ENCODE data around the gene DNMT3A. TPM values are rescaled to one million over a fixed set of nuclear protein-coding genes. Genes with fewer than 3 reads are reported as not detected.

DNMT3A gene
- total RNA-seq, 1 experiment from 2014 or later = 215 TPM

DNA sequence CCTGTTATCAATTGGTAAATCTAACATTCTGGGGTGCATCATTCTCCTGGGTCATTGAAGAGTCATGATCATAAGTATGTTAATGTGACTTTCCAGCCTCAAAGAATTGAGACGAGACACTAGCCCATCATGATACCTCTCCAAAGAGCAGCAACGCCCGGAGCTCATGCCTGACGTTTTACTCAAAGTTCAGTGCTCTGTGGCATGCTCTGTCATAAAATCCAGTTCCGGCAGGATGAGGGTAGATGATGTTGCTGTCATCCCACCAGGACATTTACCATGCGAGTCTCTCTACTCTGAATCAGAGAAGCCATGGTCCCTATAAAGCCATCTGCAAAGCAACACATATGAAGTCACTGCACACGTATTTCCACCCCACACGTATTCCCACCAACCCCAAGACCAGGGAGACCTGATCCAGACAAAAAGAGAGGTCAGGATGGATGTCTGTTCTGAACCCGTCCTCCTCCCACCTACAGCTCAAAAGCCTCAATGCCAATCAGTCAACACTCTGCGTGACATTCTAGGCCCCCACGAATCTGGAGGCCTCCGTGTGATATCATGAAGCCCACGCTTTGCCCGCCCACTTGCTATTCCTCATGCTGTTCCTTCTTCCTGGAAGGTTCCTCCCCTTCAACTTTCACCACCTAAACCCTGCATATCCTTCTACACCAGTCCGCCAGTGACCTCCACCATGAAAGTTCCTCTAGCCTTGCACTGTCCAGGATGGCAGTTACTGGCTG is 85.8 kb downstream of the DNMT3A start:
- H3K27me3 Mint-ChIP-seq (ENCODE audit: low read depth) = no peaks in the 10 kb centered on the region; the same call in 1 of the 2 replicates
- H4K91ac ChIP-seq (ENCODE audit: insufficient read length, low read depth, low read length) = no peak overlapping the region
- H3K36me3 Mint-ChIP-seq (ENCODE audit: insufficient read depth in 1 of 3, low read depth in 3 of 3) = peaks cover 27 to 33% (median 30%) of the 10 kb centered on the region in 3 experiments
- H3K4me2 ChIP-seq (ENCODE audit: insufficient read depth, insufficient read length, low read length) = no peak overlapping the region
- no peaks in the 10 kb centered on the region for H3K79me1 ChIP-seq (ENCODE audit: insufficient read depth, low read depth, low read length, poor library complexity, severe bottlenecking)
- H2BK20ac ChIP-seq (ENCODE audit: low read depth, low read length, poor library complexity, severe bottlenecking) = no peak overlapping the region
- TF ChIP-seq, protein P1, sequence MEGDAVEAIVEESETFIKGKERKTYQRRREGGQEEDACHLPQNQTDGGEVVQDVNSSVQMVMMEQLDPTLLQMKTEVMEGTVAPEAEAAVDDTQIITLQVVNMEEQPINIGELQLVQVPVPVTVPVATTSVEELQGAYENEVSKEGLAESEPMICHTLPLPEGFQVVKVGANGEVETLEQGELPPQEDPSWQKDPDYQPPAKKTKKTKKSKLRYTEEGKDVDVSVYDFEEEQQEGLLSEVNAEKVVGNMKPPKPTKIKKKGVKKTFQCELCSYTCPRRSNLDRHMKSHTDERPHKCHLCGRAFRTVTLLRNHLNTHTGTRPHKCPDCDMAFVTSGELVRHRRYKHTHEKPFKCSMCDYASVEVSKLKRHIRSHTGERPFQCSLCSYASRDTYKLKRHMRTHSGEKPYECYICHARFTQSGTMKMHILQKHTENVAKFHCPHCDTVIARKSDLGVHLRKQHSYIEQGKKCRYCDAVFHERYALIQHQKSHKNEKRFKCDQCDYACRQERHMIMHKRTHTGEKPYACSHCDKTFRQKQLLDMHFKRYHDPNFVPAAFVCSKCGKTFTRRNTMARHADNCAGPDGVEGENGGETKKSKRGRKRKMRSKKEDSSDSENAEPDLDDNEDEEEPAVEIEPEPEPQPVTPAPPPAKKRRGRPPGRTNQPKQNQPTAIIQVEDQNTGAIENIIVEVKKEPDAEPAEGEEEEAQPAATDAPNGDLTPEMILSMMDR (conservative IDR thresholded peaks at IDR 0.05) = no peak
- H3K14ac ChIP-seq (ENCODE audit: insufficient read depth, low read length) = no peak overlapping the region
- no peak overlapping the region for H2AFZ ChIP-seq (ENCODE audit: low read length)
- no peak overlapping the region for H3K18ac ChIP-seq (ENCODE audit: insufficient read length, low read depth, low read length)
- H3K56ac ChIP-seq (ENCODE audit: insufficient read length, low read depth, low read length) = no peak overlapping the region
- no peak overlapping the region for H4K8ac ChIP-seq (replicated peaks; ENCODE audit: insufficient read length, low read depth, low read length)
- no CpG with 5 or more reads among the region's 15 CpGs for WGBS (ENCODE audit: extremely low coverage, insufficient read length, low lambda C conversion rate)
- no peak overlapping the region for H3K4ac ChIP-seq (ENCODE audit: low read depth, low read length)
- no peak overlapping the region; a peak in 1 of 5 replicates for H3K4me3 Mint-ChIP-seq
- no peaks in the 10 kb centered on the region for H3K9me3 ChIP-seq (ENCODE audit: control insufficient read depth, low read depth, low read length)
- H4K20me1 ChIP-seq (ENCODE audit: control insufficient read depth, insufficient read depth, insufficient read length) = no peaks in the 10 kb centered on the region
- no peak overlapping the region for H2AK5ac ChIP-seq (ENCODE audit: insufficient read length, low read length)
- H3K27ac Mint-ChIP-seq = no peak overlapping the region
- H4K5ac ChIP-seq (ENCODE audit: insufficient read length, low read depth, low read length) = no peak overlapping the region
- H3K9ac ChIP-seq (ENCODE audit: extremely low read depth, insufficient read length, low read length) = no peak overlapping the region
- H2BK120ac ChIP-seq (ENCODE audit: low read depth, low read length, poor library complexity, severe bottlenecking) = no peak overlapping the region
- H3K9me3 Mint-ChIP-seq = no peaks in the 10 kb centered on the region; a peak in 1 of 5 replicates
- no peak for DNase-seq
- no peak overlapping the region for H3K27ac ChIP-seq (ENCODE audit: insufficient read length, low read depth, low read length)
- H2BK12ac ChIP-seq (ENCODE audit: insufficient read length, low read depth, low read length) = no peak overlapping the region
- H2BK15ac ChIP-seq (ENCODE audit: low read depth, low read length) = no peak overlapping the region
- no peaks in the 10 kb centered on the region for H3K79me2 ChIP-seq (ENCODE audit: insufficient read depth, low read length)
- H3K4me1 Mint-ChIP-seq = peaks cover 64% of the 10 kb centered on the region in 2 experiments
- H3K23me2 ChIP-seq (ENCODE audit: insufficient read length, low read depth, low read length, poor library complexity, severe bottlenecking) = peaks cover 11% of the 10 kb centered on the region
- no peak overlapping the region for H2BK5ac ChIP-seq (ENCODE audit: insufficient read length, low read length)
- no peak overlapping the region for H3K23ac ChIP-seq (ENCODE audit: insufficient read length, low read depth, low read length)
- no peak overlapping the region for H3T11ph ChIP-seq (ENCODE audit: low read length)
- no peaks in the 10 kb centered on the region for H3K27me3 ChIP-seq (ENCODE audit: insufficient read depth, low read length)
- peaks cover 30% of the 10 kb centered on the region for H3K4me1 ChIP-seq (ENCODE audit: insufficient read depth, low read length)

Data from H9 (cell line).